Psoas muscle (tissue), 8 donors: ENCODE measurements around the gene ENTPD1. TPM values are rescaled to one million over a fixed set of nuclear protein-coding genes. Genes with fewer than 3 reads are reported as not detected.

Experiments used
- ATAC-seq, 4 donors: fragments of 200-7000 bp; cut with Tn5 transposase; one replicate each; pipeline ENCODE4 v1.9.1; 2020; ENCODE audit warnings: moderate library complexity in 3 of 4, mild to moderate bottlenecking in 2 of 4
- DNase-seq, 2 donors: peaks; one replicate each; pipeline ENCODE4 v3.0.0-alpha.2; 2020
- H3K27ac ChIP-seq: fragments of 200-600 bp; one replicate; pipeline ENCODE4 v1.8.0; 2022
- H3K27me3 ChIP-seq, 3 donors: fragments of 200-600 bp in 1 of 3; one replicate each; pipeline versions ENCODE4 v1.6.1 to v1.8.0; 2013 to 2022; ENCODE audit warnings: low read length in 2 of 3, mild to moderate bottlenecking in 2 of 3, moderate library complexity in 1 of 3; ENCODE audit not compliant: insufficient read depth in 3 of 3
- H3K36me3 ChIP-seq, 2 donors: fragments of 200-600 bp in 1 of 2; one replicate each; pipeline versions ENCODE4 v1.6.1 to v1.8.0; 2013 to 2022; ENCODE audit warnings: low read depth in 1 of 2, mild to moderate bottlenecking in 1 of 2, moderate library complexity in 1 of 2; ENCODE audit not compliant: insufficient read depth in 1 of 2
- H3K4me1 ChIP-seq: fragments of 200-600 bp; one replicate; pipeline ENCODE4 v1.8.0; 2022
- H3K4me3 ChIP-seq: fragments of 200-600 bp; one replicate; pipeline ENCODE4 v1.8.0; 2022; ENCODE audit warnings: mild to moderate bottlenecking
- H3K9me3 ChIP-seq: fragments of 200-600 bp; one replicate; pipeline ENCODE4 v1.8.0; 2022
- WGBS, 3 donors: extraction: QIAGEN DNeasy Blood & Tissue Kit; methylation state at CpG; one replicate each; pipeline versions ENCODE4 v1.1.6 to v1.1.7; 2013; 5-methylcytosine and 5-hydroxymethylcytosine counted together
- intact Hi-C, 2 donors: fragments of 100-400 bp; cut with DNase I; formaldehyde crosslinking; loops; one replicate each; pipeline versions ENCODE4 v1.11.0 to v1.14.2; 2022
- polyA plus RNA-seq, 3 donors: library from polyadenylated mRNA; stranded (reverse); fragments of 200-250 nt; gene quantifications; one replicate each; pipeline ENCODE4 v1.2.3, GENCODE V29; 2013
- total RNA-seq, 4 donors: library from RNA; stranded (reverse); fragmentation: NEBNext Ultra II Directional in 2 of 4; extraction: Animal tissue kit (Norgen Biotek cat#: 25700) in 2 of 4; gene quantifications; one replicate each; pipeline versions ENCODE4 v1.2.1 to v1.2.4, GENCODE V29; 2021 to 2023
- TF ChIP-seq, protein P1 (sequence below): fragments of 200-600 bp; IDR thresholded peaks from one replicate; pipeline ENCODE4 v1.8.0; 2022; ENCODE audit warnings: antibody characterized with exemption
- donor health status: healthy with polysubstance abuse.
- donor health status: DM: no; HTN: no; CAD: no; lungs with moderate emphysema.
- donor health status: Bipolar disorder and iron deficiency.
- donor health status: healthy.
- donor health status: DM: yes; HTN: yes; CAD: no.
- donor health status: DM: no; HTN: no; CAD: no.
- donor health status: DM: no; HTN: no; CAD: no.
- donor health status: DM: yes; HTN: yes; CAD: no.

ENTPD1 gene
- total and polyA plus RNA-seq, 7 donors: 1.4 to 3.9 (median 1.7) TPM

DNA sequence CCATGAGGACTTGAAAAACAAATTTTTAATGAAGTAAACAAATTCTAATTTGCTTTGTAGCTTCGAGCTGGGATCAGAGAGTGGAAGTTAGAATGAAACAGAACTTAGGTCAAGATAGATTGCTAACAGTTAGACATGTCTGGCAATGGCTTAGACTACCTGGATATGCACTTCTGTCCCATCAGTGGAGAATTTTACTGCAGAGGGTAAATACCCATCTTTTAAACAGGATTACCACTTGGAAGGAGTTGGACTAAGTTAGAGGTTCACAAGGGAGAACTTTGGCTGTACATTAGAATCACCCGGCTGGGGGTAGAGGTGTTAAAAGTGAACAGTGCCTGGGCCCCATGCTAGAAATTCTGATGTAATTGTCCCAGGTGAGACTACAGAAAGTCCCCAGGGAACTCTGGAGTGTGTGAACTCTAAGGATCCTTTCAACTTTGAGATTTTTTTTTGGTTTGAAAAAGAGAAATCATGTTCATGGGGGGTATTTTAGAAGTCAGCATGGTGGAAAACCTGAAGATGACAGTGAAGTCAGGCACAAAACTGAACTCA is 35.5 kb downstream of the ENTPD1 start:
- Histone ChIP-seq H3K4me1 (peaks cover 4% of the 10 kb centered on the region), H3K27me3 (no peaks in the 10 kb centered on the region), H3K36me3 (no peaks in the 10 kb centered on the region), H3K27ac (no peak overlapping the region), H3K4me3 (no peak overlapping the region), H3K9me3 (no peaks in the 10 kb centered on the region)
- no peak for DNase-seq
- no peak for ATAC-seq
- WGBS, 3 donors: 73 to 82% (median 80%) methylated on average over 2 of the region's 2 CpGs
- intact Hi-C loops: no loop called here
- TF ChIP-seq, protein P1, sequence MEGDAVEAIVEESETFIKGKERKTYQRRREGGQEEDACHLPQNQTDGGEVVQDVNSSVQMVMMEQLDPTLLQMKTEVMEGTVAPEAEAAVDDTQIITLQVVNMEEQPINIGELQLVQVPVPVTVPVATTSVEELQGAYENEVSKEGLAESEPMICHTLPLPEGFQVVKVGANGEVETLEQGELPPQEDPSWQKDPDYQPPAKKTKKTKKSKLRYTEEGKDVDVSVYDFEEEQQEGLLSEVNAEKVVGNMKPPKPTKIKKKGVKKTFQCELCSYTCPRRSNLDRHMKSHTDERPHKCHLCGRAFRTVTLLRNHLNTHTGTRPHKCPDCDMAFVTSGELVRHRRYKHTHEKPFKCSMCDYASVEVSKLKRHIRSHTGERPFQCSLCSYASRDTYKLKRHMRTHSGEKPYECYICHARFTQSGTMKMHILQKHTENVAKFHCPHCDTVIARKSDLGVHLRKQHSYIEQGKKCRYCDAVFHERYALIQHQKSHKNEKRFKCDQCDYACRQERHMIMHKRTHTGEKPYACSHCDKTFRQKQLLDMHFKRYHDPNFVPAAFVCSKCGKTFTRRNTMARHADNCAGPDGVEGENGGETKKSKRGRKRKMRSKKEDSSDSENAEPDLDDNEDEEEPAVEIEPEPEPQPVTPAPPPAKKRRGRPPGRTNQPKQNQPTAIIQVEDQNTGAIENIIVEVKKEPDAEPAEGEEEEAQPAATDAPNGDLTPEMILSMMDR: no peak

DNA sequence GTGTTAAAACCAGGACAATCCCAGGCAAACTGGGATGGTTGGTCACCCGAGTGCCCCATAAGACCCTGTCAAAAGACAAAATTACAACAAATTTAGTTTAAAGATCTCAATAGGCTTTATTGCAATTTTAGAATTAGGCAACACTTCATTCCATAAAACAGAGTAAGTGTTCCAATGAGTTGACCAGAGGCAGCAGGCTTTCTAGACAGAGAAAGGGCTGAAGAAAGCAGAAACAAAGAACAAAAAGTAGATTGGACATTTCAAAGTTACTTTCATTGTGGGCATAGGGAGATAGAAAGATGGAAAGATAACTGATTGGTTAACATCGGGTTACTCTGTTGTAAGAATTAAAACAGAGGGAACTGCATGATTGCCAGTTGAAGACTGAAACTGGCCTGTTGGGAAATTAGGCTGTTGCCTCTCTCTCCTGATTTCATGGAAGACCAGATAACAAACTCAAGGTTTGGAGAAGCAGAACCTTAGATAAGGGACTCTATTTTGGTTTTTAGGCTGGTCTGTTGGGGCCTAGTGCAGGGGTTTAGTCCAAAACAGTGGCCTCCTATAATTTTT is 36.3 kb downstream of the ENTPD1 start:
- intact Hi-C loops: no loop called here
- TF ChIP-seq, protein P1: no peak
- ATAC-seq (no peak), DNase-seq (no peak)
- H3K4me1 ChIP-seq: peaks cover 4% of the 10 kb centered on the region
- 66 to 81% (median 73%) methylated on average over 2 of the region's 2 CpGs for WGBS, 3 donors
- H3K9me3 ChIP-seq: no peaks in the 10 kb centered on the region
- H3K36me3 ChIP-seq: no peaks in the 10 kb centered on the region
- H3K27me3 ChIP-seq: no peaks in the 10 kb centered on the region
- no peak overlapping the region for H3K4me3 ChIP-seq
- peak overlapping the region; percentile 49 for H3K27ac ChIP-seq

DNA sequence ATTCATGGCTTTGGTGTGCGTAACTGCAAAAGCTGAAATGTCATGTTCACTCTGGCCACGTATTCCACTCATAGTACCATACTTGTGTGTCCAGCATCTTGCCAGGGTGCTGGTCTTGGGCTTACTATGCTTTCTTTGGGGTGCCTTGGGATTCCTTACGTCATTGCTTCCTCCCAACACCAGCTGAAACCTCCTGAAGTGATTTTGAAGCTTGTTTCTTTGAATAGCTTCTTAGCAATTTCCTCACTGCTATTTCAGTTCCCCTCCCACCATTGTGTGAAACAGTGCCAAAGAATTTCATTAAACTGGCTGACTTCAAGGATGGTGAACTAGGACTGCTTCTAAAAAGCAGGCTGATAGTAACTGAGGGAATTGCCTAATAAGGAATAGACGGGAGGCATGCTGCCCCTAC is 36.9 kb downstream of the ENTPD1 start:
- Histone ChIP-seq H3K27ac (peak overlapping the region; percentile 66), H3K9me3 (no peaks in the 10 kb centered on the region), H3K27me3 (no peaks in the 10 kb centered on the region), H3K4me3 (no peak overlapping the region), H3K36me3 (no peaks in the 10 kb centered on the region), H3K4me1 (peaks cover 4% of the 10 kb centered on the region)
- WGBS, 3 donors: 57 to 62% (median 58%) methylated on average over 4 of the region's 4 CpGs
- TF ChIP-seq, protein P1: no peak
- intact Hi-C loops: no loop called here
- DNase-seq: no peak
- ATAC-seq: peak in 2 of 4 donors; percentile 40 to 41

DNA sequence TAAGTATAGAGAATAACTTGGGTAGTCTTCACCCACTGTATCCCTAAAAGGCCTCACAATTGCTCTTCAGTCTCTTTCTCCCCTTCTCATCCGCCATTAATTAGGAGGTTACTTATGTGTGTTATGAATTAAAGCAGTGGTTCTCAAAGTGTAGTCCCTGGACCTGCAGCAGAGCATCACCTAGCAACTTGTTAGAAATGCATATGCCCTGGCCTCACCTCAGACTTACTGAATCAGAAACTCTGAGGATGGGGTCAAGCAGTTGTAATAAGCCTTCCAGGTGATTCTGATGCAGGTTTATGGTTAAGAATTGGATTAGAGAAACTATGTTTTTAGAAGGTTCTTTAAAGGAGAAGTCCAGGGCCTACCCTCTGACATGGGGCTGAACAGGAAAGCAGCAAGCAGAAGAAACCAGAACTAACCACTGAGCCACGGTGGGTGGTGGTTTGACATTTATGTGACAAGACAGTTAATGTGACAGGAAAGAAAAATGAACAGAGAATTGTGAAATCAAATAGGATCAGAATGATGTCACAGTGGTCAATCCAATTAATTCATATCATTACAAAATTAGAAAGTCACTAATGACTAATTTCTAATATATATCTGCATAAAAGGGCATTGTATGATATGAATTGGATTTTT is 37.6 kb downstream of the ENTPD1 start:
- Histone ChIP-seq H3K27me3 (no peaks in the 10 kb centered on the region), H3K4me1 (peaks cover 4% of the 10 kb centered on the region), H3K27ac (peak overlapping the region; percentile 66), H3K4me3 (no peak overlapping the region), H3K9me3 (no peaks in the 10 kb centered on the region), H3K36me3 (no peaks in the 10 kb centered on the region)
- DNase-seq: no peak
- ATAC-seq: no peak
- intact Hi-C loops: no loop called here
- WGBS, 3 donors: 67 to 85% (median 78%) methylated on average over 2 of the region's 2 CpGs
- TF ChIP-seq, protein P1: no peak
